BJ (cell line): ENCODE data around the gene ELFN1. TPM values are rescaled to one million over a fixed set of nuclear protein-coding genes. Genes with fewer than 3 reads are reported as not detected.

Source experiments
- CTCF ChIA-PET: fragments of 350-600 bp; formaldehyde crosslinking; extraction: SDS; loops from one replicate; lab custom pipeline; 2021; ENCODE audit warnings: antibody characterized with exemption, inconsistent platforms; lab: Yijun Ruan, JAX
- POLR2A ChIA-PET: fragments of 300-600 bp; sonication (Branson Sonifier 250); formaldehyde crosslinking; extraction: SDS; loops from one replicate; lab custom pipeline; 2021; ENCODE audit warnings: antibody characterized with exemption; lab: Charles Lee
- DNase-seq: peaks from one replicate; pipeline ENCODE4 v3.0.0-alpha.2; 2011; ENCODE audit warnings: low read depth
- H3K27me3 ChIP-seq: 2 replicates; pipeline ENCODE4 v1.6.0; 2011; ENCODE audit warnings: low read length; ENCODE audit not compliant: control insufficient read depth, insufficient read depth
- H3K36me3 ChIP-seq: 2 replicates; pipeline ENCODE4 v1.5.1; 2011; ENCODE audit warnings: low read length; ENCODE audit not compliant: control insufficient read depth, insufficient read depth
- H3K4me3 ChIP-seq: 2 replicates; pipeline ENCODE4 v1.5.1; 2011; ENCODE audit warnings: low read depth, mild to moderate bottlenecking, control low read depth, low read length
- CTCF ChIP-seq: IDR thresholded peaks from 2 replicates; pipeline ENCODE4 v1.5.1; 2011; ENCODE audit warnings: low read depth, mild to moderate bottlenecking, control low read depth, inconsistent platforms, low read length, moderate library complexity; ENCODE audit not compliant: insufficient read depth
- polyA plus RNA-seq: library from polyadenylated mRNA; depleted of rRNA; stranded (reverse); fragments of >200 nt; gene quantifications from 2 replicates; pipeline ENCODE4 v1.2.3, GENCODE V29; 2011

Gene ELFN1
- polyA plus RNA-seq, 1 experiment = 1.7 TPM

GRCh38 chr7:1777122-1777521, 107.0 kb downstream of the ELFN1 start:
- no peaks in the 10 kb centered on the region for H3K27me3 ChIP-seq
- ChIA-PET CTCF (no interaction called here), POLR2A (interaction anchor here (0.6 kb wide), 1 partner anchor 21 kb away, joined by 5 read pairs; no protein-coding TSS in a partner anchor)
- TF ChIP-seq CTCF = no peak
- H3K4me3 ChIP-seq = no peak overlapping the region
- DNase-seq = no peak
- no peaks in the 10 kb centered on the region for H3K36me3 ChIP-seq

GRCh38 chr7:1779445-1779844, 109.4 kb downstream of the ELFN1 start:
- Histone ChIP-seq H3K36me3 (no peaks in the 10 kb centered on the region), H3K27me3 (no peaks in the 10 kb centered on the region), H3K4me3 (no peak overlapping the region)
- POLR2A ChIA-PET = no interaction called here
- CTCF ChIA-PET = no interaction called here
- TF ChIP-seq CTCF = no peak
- DNase-seq = no peak

GRCh38 chr7:1781369-1781768, 111.3 kb downstream of the ELFN1 start:
- no peak for DNase-seq
- ChIA-PET POLR2A (no interaction called here), CTCF (no interaction called here)
- Histone ChIP-seq H3K27me3 (no peaks in the 10 kb centered on the region), H3K36me3 (no peaks in the 10 kb centered on the region), H3K4me3 (no peak overlapping the region)
- no peak for TF ChIP-seq CTCF

GRCh38 chr7:1785839-1786238, 115.8 kb downstream of the ELFN1 start:
- no peak overlapping the region for H3K4me3 ChIP-seq

GRCh38 chr7:1787241-1787640, 117.2 kb downstream of the ELFN1 start:
- DNase-seq = no peak
- TF ChIP-seq CTCF = no peak
- Histone ChIP-seq H3K27me3 (no peaks in the 10 kb centered on the region), H3K36me3 (no peaks in the 10 kb centered on the region), H3K4me3 (no peak overlapping the region)
- ChIA-PET POLR2A (no interaction called here), CTCF (no interaction called here)

More at GRCh38 chr7:1785839-1786238, 115.8 kb downstream of the ELFN1 start:
- H3K36me3 ChIP-seq = no peaks in the 10 kb centered on the region
- POLR2A ChIA-PET = no interaction called here
- DNase-seq = no peak
- CTCF ChIA-PET = interaction anchor here (1.4 kb wide), 1 partner anchor 26 kb away, joined by 3 read pairs; no protein-coding TSS in a partner anchor
- TF ChIP-seq CTCF = no peak
- H3K27me3 ChIP-seq = no peaks in the 10 kb centered on the region
